CD4-positive, alpha-beta T cell treated with Interleukin-15 for 1 hour (primary cell): ENCODE measurements around the gene TRMT11.

Source experiments
- DNase-seq: peaks from one replicate; pipeline ENCODE4 v3.0.0-alpha.2; 2020

The TRMT11 gene

DNA sequence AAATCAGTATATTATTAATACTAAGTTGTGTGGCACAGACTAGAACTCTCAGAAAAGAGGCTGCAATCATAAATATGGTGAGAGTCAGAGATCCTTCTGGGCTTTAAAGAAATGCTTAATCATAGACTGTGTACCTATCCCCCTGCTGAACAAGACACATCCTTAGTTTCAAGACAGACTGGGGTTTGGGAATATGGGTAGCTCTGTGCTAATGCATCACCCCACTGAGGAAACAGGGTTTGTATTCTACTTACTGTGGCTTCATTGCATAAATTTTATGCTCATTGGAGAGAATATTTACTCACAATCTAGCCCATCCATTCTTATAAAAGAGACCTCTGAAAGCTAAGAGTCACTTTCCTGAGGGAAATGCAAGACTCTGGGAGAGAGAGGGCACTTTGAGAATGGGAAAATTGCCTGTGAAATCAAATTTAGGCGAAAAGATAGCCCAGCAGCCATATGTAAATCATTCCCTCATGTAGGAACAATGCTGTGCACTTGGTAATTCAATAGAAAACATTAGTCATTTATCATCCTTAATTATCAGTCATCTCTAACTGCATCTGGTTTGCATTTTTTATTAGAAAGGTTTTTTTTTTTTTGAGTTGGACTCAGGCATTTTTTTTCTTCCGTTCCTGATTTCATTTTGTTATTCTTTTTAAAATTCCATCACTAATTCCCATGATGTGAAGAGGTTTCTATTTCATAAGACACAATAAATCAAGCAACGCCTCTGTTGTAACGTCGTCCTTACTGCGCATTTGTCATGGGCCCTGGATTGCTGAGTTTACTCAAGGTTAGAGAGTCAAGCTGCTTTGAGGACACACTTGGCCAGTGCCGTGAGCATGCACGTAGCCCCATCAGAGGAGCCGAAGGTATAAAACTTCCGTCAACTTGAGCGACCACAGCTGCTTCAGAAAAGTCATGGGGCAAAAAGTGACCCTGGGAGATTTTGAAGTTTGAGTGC, 91.8 kb downstream of the TRMT11 start:
- no peak for DNase-seq

GRCh38 chr6:126083875-126084274, 97.5 kb downstream of the TRMT11 start:
- no peak for DNase-seq

DNA sequence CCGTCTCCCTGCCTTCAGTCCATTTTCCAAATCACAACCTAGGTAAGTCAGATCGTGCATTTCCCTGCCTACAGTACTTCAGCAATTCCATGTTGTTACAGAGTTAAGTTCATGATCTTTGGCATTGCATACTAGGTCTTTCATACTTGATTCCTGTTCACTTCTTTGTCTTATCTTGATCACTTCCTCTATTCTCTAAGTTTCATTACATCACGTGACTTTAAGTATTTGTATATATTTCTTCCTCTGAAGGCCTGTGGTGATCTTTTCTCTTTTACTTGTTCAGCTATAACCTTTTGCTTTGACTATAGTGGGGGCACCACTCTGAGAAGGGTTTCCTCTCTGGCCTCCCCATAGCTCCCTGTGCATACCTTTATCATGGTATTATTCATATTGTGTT, 100.2 kb downstream of the TRMT11 start:
- DNase-seq, result no peak
